Posterior vena cava (tissue), 2 donors: ENCODE data around the gene AKAP12. TPM values are rescaled to one million over a fixed set of nuclear protein-coding genes. Genes with fewer than 3 reads are reported as not detected.
A peak's percentile ranks its signal among the peaks of the same experiment; 100 is the strongest.
"Not testable (repeated sequence)": the region's sequence is repeated elsewhere in the genome, so short reads cannot be mapped to it uniquely, and the experiment has no call there.

Source experiments
- DNase-seq: peaks from one replicate; pipeline ENCODE4 v3.0.0-alpha.2; 2020; ENCODE audit warnings: low spot score
- intact Hi-C, 2 donors: fragments of 100-400 bp; cut with DNase I; formaldehyde crosslinking; loops; one replicate each; pipeline versions ENCODE4 v1.14.1 to v1.14.2; 2022 to 2023
- total RNA-seq, 2 donors: library from RNA; stranded (reverse); fragmentation: NEBNext Ultra II Directional; extraction: Animal tissue kit (Norgen Biotek cat#: 25700); gene quantifications; one replicate each; pipeline ENCODE4 v1.2.1, GENCODE V29; 2021
- donor health status: DM: yes; HTN: yes; CAD: no.
- donor health status: DM: yes; HTN: yes; CAD: no.

Gene AKAP12
- total RNA-seq, 2 donors from 2014 or later, result 140 to 146 TPM

GRCh38 chr6:151325075-151326050 is 85.6 kb downstream of the AKAP12 start:
- intact Hi-C loops, result loop anchor here (2.0 to 10.0 kb wide), 3 partner anchors 91 to 319 kb away; partner anchors contain the start of gene AKAP12 (in 1 of the 2)
- peak; percentile 88 for DNase-seq

GRCh38 chr6:151326116-151326825 is 86.5 kb downstream of the AKAP12 start:
- intact Hi-C loops, result loop anchor here (2.0 to 10.0 kb wide), 3 partner anchors 91 to 319 kb away; partner anchors contain the start of gene AKAP12 (in 1 of the 2)

DNA sequence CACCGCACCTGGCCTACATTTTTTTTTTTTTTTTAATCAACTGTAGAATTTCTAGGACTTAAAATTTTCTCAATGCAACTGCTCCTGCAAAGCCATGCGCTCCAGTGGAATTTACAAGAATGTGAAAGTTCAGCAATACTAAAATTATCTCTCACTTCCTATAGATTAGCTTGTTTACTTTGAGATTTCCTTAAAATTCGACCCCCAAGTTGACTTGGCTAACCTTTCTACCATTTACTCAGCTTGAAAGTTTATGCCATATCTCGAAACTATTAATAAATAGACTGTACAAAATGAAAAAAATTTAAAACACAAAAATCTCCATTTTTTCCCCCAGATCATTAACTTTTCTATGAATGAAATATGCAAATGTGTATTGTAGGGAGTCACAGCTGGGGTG is 87.3 kb downstream of the AKAP12 start:
- DNase-seq, result no peak
- intact Hi-C loops, result loop anchor here (2.0 to 10.0 kb wide), 3 partner anchors 92 to 320 kb away; partner anchors contain the start of gene AKAP12 (in 1 of the 2)

More at GRCh38 chr6:151326116-151326825, 86.5 kb downstream of the AKAP12 start:
- DNase-seq, result no peak

- intact Hi-C loops, result loop anchor here in 1 of 2 donors (5.0 kb wide), 1 partner anchor 438 kb away; no protein-coding TSS in a partner anchor
- DNase-seq, result no peak
Measured at GRCh38 chr6:151330130-151330696, 90.4 kb downstream of the AKAP12 start.

DNA sequence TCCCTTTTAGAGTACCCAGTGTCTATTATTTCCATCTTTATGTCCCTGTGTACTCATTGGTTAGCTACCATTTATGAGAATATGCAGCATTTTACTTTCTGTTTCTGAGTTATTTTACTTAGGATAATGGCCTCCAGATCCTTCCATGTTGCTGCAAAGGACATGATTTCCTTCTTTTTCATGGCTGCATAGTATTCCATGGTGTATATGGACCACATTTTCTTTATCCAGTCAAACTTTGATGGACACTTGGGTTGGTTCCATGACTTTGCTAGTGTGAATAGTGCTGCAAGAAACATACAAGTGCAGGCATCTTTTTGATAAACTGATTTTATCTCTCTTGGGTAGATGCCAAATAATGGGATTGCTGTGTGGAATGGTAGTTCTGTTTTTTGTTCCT is 96.2 kb downstream of the AKAP12 start:
- intact Hi-C loops, result no loop called here
- DNase-seq, result no peak

DNA sequence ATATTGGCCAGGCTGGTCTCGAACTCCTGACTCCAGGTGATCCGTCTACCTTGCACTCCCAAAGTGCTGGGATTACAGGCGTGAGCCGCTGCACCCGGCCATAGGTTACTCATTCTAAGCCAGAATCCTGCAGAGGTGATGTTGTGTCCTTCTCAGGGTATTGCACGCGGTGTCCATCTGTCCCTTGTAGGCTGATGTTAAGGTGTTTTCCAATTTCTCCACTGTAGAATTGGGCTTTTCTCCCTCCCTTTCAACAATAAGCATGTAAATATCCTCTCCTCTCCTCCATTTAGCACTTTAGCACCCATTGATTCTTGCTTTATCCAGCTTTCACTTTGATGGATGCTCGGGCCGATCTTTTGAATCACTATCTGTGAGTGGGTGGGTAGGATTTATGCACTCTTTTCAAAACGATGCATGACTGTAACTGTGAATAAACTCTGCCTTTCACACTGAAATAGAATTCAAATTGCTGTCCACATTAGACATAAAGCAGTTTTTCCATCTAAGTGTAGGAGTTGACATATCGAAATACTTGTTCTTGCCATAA is 99.0 kb downstream of the AKAP12 start:
- no peak for DNase-seq
- intact Hi-C loops, result no loop called here

DNA sequence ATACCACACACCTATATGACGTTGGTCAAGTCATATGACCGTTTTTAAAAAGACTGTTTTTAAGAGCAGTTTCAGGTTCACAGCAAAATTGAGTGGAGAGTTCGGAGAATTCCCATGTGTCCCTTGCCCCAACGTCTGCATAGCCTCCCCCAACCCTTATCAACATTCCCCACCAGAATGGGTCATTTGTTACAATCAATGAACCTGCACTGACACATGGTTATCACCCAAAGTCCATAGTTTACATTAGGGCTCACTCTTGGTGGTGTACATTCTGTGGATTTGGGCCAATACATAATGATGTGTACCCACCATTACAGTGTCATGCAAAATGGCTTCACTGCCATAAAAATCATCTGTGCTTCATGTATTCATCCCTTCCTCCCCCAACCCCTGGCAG is 99.6 kb downstream of the AKAP12 start:
- no peak for DNase-seq
- intact Hi-C loops, result no loop called here

GRCh38 chr6:151340219-151340978 is 100.6 kb downstream of the AKAP12 start:
- intact Hi-C loops, result no loop called here
- DNase-seq, result no peak

DNA sequence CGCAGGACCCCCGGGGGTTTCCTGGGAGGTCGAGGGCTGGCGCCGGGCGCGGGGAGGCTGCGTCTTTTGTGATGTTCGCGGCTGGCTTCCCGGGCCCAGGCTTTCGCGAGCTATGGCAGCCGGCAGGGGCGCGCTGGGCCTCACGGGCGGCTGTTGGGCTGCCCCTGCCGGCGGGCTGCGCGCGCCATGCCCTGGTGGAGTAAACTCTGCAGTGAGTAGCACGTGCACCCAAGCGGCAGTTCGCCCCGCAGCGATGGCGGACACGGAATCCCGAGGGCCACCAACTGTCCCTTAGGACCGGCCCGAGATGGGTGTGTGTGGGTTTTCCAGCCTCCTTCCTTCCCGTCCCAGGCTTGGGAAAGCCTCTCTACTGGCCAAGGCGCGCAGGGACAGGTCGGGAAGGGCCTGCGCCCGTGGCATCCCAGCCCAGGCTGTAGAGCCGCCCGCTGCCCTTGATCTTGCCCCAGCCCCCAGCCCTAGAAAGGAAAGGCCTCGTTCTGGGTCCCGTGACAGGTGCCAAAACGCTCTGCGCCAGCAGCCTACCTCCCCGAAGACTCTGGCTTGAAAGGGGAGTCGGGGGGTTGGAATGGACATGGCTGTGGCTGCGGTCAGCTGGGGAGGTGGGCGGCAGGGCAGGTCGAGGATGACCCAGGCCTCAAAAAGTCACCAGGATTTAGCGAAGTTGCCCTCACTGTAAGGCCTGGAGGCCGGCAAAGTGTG is 101.9 kb downstream of the AKAP12 start:
- no peak for DNase-seq
- intact Hi-C loops, result no loop called here

DNA sequence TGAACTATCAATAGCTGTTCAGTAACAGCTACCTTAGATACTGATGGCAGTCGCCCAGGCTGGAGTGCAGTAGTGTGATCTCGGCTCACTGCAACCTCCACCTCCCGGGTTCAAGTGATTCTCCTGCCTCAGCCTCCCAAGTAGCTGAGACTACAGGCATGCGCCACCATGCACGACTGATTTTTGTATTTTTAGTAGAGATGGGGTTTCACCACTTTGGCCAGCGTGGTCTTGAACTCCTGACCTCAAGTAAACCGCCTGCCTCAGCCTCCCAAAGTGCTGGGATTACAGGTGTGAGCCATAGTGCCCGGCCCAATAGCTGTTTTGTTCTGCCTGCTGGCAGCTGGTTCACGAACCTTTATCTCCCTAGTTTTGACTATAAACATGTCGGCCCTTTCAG is 103.0 kb downstream of the AKAP12 start:
- DNase-seq, intact Hi-C loops: not testable (repeated sequence)

GRCh38 chr6:151349651-151350270 is 110.0 kb downstream of the AKAP12 start:
- no peak for DNase-seq
- intact Hi-C loops, result no loop called here

- DNase-seq, result no peak
- intact Hi-C loops, result no loop called here
Measured at GRCh38 chr6:151350442-151351145, 110.8 kb downstream of the AKAP12 start.

- DNase-seq, result no peak
- intact Hi-C loops, result no loop called here
Measured at GRCh38 chr6:151351146-151351700, 111.5 kb downstream of the AKAP12 start.

DNA sequence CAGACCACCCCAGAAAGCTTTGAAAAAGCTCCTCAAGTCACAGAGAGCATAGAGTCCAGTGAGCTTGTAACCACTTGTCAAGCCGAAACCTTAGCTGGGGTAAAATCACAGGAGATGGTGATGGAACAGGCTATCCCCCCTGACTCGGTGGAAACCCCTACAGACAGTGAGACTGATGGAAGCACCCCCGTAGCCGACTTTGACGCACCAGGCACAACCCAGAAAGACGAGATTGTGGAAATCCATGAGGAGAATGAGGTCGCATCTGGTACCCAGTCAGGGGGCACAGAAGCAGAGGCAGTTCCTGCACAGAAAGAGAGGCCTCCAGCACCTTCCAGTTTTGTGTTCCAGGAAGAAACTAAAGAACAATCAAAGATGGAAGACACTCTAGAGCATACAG is 112.0 kb downstream of the AKAP12 start:
- DNase-seq, result no peak
- intact Hi-C loops, result no loop called here

DNA sequence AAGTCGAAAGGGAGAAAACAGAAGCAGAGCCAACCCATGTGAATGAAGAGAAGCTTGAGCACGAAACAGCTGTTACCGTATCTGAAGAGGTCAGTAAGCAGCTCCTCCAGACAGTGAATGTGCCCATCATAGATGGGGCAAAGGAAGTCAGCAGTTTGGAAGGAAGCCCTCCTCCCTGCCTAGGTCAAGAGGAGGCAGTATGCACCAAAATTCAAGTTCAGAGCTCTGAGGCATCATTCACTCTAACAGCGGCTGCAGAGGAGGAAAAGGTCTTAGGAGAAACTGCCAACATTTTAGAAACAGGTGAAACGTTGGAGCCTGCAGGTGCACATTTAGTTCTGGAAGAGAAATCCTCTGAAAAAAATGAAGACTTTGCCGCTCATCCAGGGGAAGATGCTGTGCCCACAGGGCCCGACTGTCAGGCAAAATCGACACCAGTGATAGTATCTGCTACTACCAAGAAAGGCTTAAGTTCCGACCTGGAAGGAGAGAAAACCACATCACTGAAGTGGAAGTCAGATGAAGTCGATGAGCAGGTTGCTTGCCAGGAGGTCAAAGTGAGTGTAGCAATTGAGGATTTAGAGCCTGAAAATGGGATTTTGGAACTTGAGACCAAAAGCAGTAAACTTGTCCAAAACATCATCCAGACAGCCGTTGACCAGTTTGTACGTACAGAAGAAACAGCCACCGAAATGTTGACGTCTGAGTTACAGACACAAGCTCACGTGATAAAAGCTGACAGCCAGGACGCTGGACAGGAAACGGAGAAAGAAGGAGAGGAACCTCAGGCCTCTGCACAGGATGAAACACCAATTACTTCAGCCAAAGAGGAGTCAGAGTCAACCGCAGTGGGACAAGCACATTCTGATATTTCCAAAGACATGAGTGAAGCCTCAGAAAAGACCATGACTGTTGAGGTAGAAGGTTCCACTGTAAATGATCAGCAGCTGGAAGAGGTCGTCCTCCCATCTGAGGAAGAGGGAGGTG is 112.9 kb downstream of the AKAP12 start:
- intact Hi-C loops, result no loop called here
- DNase-seq, result no peak

DNA sequence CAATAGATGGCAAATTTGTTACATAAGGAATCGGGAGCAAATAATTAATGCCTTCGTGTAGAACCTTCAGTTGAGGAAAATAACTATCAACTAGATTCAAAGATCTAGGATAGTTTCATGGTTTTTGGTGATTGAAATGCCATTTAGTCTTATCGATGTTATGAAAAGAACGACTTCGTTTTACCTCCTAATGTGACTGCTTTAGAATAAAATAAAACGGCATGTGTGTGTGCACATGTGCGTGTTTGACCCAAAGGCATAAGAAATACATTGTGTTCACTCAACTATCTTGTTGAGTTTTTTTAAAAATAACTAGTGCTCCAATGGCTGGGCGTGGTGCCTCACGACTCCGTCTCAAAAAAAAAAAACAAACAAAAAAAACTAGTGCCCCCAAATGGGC is 114.0 kb downstream of the AKAP12 start:
- intact Hi-C loops, result no loop called here
- no peak for DNase-seq
